GM12801 (cell line): ENCODE measurements around the gene ARHGEF38.

Experiments
- TF ChIP-seq, protein P1 (sequence below): IDR thresholded peaks from one replicate; pipeline ENCODE4 v1.5.1; 2011; ENCODE audit warnings: control low read depth; ENCODE audit not compliant: insufficient read length; ENCODE audit errors: extremely low read depth

The ARHGEF38 gene

DNA sequence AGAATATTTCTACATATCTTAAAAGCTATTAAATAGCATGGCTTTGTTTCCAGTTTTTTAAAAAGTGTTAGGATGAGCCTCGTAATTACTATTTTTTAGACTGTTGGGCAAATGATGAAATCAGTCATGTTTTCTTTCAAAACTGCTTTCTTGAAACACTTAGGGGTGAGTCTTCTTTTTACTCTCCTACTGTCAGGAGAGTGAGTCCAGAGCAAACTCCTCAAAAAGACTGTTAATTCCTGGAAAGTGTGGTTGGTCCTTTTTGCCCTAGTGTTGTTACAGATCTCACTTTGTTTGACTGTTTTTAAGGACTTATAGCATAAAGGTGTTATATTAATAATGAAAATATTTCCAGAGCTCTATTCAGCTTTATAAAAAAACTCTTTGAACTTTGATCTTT is 162.5 kb downstream of the ARHGEF38 start:
- TF ChIP-seq, protein P1, sequence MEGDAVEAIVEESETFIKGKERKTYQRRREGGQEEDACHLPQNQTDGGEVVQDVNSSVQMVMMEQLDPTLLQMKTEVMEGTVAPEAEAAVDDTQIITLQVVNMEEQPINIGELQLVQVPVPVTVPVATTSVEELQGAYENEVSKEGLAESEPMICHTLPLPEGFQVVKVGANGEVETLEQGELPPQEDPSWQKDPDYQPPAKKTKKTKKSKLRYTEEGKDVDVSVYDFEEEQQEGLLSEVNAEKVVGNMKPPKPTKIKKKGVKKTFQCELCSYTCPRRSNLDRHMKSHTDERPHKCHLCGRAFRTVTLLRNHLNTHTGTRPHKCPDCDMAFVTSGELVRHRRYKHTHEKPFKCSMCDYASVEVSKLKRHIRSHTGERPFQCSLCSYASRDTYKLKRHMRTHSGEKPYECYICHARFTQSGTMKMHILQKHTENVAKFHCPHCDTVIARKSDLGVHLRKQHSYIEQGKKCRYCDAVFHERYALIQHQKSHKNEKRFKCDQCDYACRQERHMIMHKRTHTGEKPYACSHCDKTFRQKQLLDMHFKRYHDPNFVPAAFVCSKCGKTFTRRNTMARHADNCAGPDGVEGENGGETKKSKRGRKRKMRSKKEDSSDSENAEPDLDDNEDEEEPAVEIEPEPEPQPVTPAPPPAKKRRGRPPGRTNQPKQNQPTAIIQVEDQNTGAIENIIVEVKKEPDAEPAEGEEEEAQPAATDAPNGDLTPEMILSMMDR = no peak

DNA sequence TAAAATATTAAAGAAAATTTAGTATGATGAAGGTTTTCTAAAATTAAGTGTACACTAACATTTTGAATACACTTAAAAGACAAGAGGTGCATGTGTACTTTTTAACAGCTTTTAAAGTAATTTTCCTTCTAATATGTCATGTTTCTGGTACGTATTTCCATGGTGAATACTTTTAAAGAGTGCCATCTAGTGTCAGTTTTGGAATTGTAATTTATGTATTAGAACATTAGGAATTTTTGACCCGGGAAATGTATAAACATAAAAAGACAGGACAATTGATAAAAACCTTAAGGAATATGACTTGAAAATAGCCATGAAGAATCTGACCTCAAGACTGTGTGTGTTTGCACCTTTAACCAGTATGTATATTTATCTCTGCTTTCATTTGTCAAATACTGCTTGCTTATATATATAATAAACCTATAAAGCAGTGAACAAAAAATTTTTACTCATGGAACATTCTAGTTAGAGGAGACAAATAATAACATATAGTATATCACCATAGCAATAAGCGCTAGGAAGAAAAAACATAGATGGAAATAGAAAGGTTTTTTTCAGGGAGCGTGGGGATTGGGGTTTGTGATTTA is 163.4 kb downstream of the ARHGEF38 start:
- TF ChIP-seq, protein P1 = no peak

DNA sequence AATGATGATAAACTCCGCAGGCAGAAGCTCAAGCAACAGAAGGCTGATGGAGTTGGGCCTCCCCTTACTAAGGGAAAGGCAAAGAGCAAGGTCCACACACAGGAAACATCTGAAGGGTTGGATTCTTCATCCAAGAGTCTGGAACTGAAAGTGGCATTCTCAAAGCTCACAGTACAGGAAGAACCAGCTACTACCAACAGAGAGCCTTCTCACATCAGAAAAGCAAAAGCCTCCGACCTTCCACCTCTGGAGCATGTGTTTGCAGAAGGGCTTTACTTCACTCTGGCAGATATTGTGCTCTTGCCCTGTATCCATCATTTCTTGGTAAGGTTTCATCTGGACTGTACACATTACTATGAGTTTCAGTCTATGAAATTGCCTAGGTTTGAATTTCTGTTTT is 166.8 kb downstream of the ARHGEF38 start:
- TF ChIP-seq, protein P1 = no peak

DNA sequence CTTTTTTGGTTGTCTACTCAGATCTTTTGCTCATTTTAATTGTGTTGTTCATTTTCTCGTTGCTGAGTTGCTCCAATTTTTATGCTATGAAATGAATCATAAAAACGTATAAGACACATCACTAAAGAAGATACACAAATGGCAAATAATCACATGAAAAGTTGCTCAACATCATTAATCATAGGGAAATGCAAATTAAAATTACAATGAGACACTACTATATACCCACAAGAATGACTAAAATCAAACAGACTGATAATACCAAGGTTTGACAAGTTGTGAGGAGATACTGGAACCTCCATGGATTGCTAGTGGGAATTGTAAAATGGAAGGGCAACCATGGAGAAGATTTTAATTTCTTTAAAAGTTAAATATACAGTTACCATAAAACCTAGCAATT is 173.2 kb downstream of the ARHGEF38 start:
- TF ChIP-seq, protein P1 = no peak
